Measurements from ENCODE around the gene ADGB. TPM values are rescaled to one million over a fixed set of nuclear protein-coding genes. Genes with fewer than 3 reads are reported as not detected.

Gene ADGB
- total and polyA plus RNA-seq, 2 donors (not counting 1 experiment from before 2014, with no cell fraction given) = not detected

DNA sequence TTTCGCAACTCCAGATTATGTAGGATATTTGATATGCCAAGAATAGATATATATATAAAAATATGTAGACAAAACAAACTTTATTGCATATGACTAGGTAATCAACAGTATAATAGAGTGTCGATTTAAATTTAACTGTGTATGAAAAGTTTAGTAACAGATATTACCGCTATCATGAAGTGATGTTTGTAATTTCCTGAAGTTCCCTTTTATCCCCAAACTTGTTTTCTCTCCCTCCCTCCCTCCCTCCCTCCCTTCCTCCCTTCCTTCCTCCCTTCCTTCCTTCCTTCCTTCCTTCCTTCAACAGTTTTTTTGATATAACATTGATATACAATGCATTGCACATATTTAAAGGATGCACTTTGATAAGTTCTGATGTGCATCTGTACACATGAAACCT lies 15.2 kb downstream of the ADGB start:
- no peaks in the 10 kb centered on the region for H3K9me3 Mint-ChIP-seq (ENCODE audit: insufficient read depth)

DNA sequence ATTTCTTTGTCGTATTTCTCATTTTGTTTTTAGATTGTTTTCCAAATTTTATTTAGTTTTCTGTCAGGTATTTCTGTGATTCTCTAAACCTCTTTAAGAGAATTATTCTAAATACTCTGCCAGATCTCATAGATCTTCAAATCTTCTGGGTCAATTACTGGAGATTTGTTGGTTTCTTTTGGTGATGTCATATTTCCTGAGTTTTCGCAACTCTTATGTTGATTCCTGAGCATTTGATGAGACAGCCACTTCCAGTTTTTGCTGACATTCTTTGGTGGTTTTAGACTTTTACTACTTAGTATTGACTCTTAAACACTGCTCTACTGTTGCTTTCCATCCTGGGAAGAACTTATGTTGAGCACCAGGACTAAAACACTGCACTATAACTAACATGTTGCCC lies 21.9 kb downstream of the ADGB start:
- CTCF ChIA-PET = no interaction called here
- H3K4me3 Mint-ChIP-seq = no peak overlapping the region

More for the DNA sequence above, 15.2 kb downstream of the ADGB start:
- ChIA-PET POLR2A (no interaction called here), CTCF (no interaction called here)
- no peaks in the 10 kb centered on the region for H3K27me3 Mint-ChIP-seq
- H3K4me3 Mint-ChIP-seq = no peak overlapping the region
- H3K9ac ChIP-seq (ENCODE audit: low read length) = no peak overlapping the region
- H3K4me2 ChIP-seq (replicated peaks; ENCODE audit: low read depth, low read length, poor library complexity, severe bottlenecking) = no peak overlapping the region
- intact Hi-C loops (cut with micrococcal nuclease) = no loop called here
- TF ChIP-seq CTCF (IDR thresholded peaks at IDR 0.05) = no peak
- TF ChIP-seq EZH2 (IDR thresholded peaks at IDR 0.05; ENCODE audit: borderline replicate concordance, insufficient read depth, low read depth, low read length, poor library complexity, severe bottlenecking) = no peak
- H2AFZ ChIP-seq (ENCODE audit: insufficient read depth, low read depth, low read length, poor library complexity, severe bottlenecking) = no peak overlapping the region
- H3K27ac ChIP-seq (ENCODE audit: low read length in 2 of 2) = no peak overlapping the region
- H3K4me3 ChIP-seq (ENCODE audit: control extremely low read depth in 1 of 5, extremely low read depth in 1 of 5, insufficient read depth in 1 of 5, low read depth in 2 of 5, low read length in 4 of 5) = no peak overlapping the region
- no peaks in the 10 kb centered on the region for H3K4me1 ChIP-seq (ENCODE audit: control insufficient read depth in 2 of 2, insufficient read depth in 2 of 2, low read length in 2 of 2)
- H4K20me1 ChIP-seq (ENCODE audit: control insufficient read depth, insufficient read depth, low read length, poor library complexity, severe bottlenecking) = no peaks in the 10 kb centered on the region
- no peaks in the 10 kb centered on the region for H3K79me2 ChIP-seq (ENCODE audit: control insufficient read depth, insufficient read depth, low read length)
- no CpG with 5 or more reads among the region's 3 CpGs for WGBS (ENCODE audit: insufficient coverage)
- no peaks in the 10 kb centered on the region for H3K27me3 ChIP-seq (replicated peaks in 1 of 4; ENCODE audit: control extremely low read depth in 1 of 4, control insufficient read depth in 3 of 4, insufficient read depth in 4 of 4, low read length in 3 of 4)
- ATAC-seq (ENCODE audit: low read depth) = no peak
- DNase-seq = no peak
- H3K27ac Mint-ChIP-seq = no peak overlapping the region
- H3K36me3 ChIP-seq (replicated peaks in 1 of 2; ENCODE audit: control extremely low read depth in 1 of 2, control insufficient read depth in 1 of 2, extremely low read depth in 1 of 2, insufficient read depth in 2 of 2, low read length in 1 of 2) = no peaks in the 10 kb centered on the region
- no peaks in the 10 kb centered on the region for H3K4me1 Mint-ChIP-seq
- H3K9me3 ChIP-seq (ENCODE audit: control extremely low read depth in 1 of 3, control insufficient read depth in 2 of 3, insufficient read depth in 1 of 3, low read length in 2 of 3) = peaks cover 0 to 7% (median 0%) of the 10 kb centered on the region in 3 donors

More for the DNA sequence above, 21.9 kb downstream of the ADGB start:
- Histone ChIP-seq H3K9me3 (ENCODE audit: control extremely low read depth in 1 of 3, control insufficient read depth in 2 of 3, insufficient read depth in 1 of 3, low read length in 2 of 3) (no peaks in the 10 kb centered on the region), H3K4me2 (replicated peaks; ENCODE audit: low read depth, low read length, poor library complexity, severe bottlenecking) (no peak overlapping the region), H3K4me3 (ENCODE audit: control extremely low read depth in 1 of 5, extremely low read depth in 1 of 5, insufficient read depth in 1 of 5, low read depth in 2 of 5, low read length in 4 of 5) (no peak overlapping the region), H3K36me3 (replicated peaks in 1 of 2; ENCODE audit: control extremely low read depth in 1 of 2, control insufficient read depth in 1 of 2, extremely low read depth in 1 of 2, insufficient read depth in 2 of 2, low read length in 1 of 2) (no peaks in the 10 kb centered on the region), H4K20me1 (ENCODE audit: control insufficient read depth, insufficient read depth, low read length, poor library complexity, severe bottlenecking) (no peaks in the 10 kb centered on the region), H2AFZ (ENCODE audit: insufficient read depth, low read depth, low read length, poor library complexity, severe bottlenecking) (no peak overlapping the region), H3K27me3 (replicated peaks in 1 of 4; ENCODE audit: control extremely low read depth in 1 of 4, control insufficient read depth in 3 of 4, insufficient read depth in 4 of 4, low read length in 3 of 4) (no peaks in the 10 kb centered on the region), H3K9ac (ENCODE audit: low read length) (no peak overlapping the region), H3K4me1 (ENCODE audit: control insufficient read depth in 2 of 2, insufficient read depth in 2 of 2, low read length in 2 of 2) (no peaks in the 10 kb centered on the region), H3K79me2 (ENCODE audit: control insufficient read depth, insufficient read depth, low read length) (no peaks in the 10 kb centered on the region), H3K27ac (ENCODE audit: low read length in 2 of 2) (no peak overlapping the region)
- Mint-ChIP-seq H3K9me3 (ENCODE audit: insufficient read depth) (peaks cover 6% of the 10 kb centered on the region), H3K27me3 (no peaks in the 10 kb centered on the region), H3K4me1 (no peaks in the 10 kb centered on the region), H3K27ac (no peak overlapping the region)
- WGBS (ENCODE audit: insufficient coverage) = no CpG with 5 or more reads among the region's 2 CpGs
- ATAC-seq (ENCODE audit: low read depth) (no peak), DNase-seq (no peak)
- TF ChIP-seq EZH2 (IDR thresholded peaks at IDR 0.05; ENCODE audit: borderline replicate concordance, insufficient read depth, low read depth, low read length, poor library complexity, severe bottlenecking) (no peak), CTCF (IDR thresholded peaks at IDR 0.05) (no peak)
- intact Hi-C loops (cut with micrococcal nuclease) = no loop called here
- POLR2A ChIA-PET = no interaction called here

All from B cell (primary cell).